ENCODE data around the gene IL16. TPM values are rescaled to one million over a fixed set of nuclear protein-coding genes. Genes with fewer than 3 reads are reported as not detected.

Gene IL16
- total RNA-seq, 4 donors from 2014 or later: 9.7 to 15.2 (median 10.9) TPM

DNA sequence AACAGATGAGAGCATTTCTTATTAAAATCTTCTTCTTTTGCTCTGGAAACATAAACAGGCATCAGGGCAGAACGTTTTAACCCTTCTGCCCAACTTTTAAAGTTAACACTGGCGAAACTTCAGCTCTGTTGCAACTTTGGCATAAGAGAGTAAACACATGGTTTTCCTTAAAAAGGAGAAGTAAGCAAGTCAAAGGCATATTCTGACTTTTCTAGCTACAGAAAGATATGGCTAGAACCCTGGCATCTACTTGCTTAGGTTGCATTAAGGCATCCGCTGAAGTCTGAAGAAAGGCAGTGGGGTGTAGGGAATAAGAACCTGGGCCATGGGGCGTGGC lies 13.3 kb upstream of the IL16 start:
- 44 to 48% methylated on average over 4 of the region's 4 CpGs for WGBS, 2 donors
- no peak for TF ChIP-seq POLR2A (IDR thresholded peaks at IDR 0.05)
- TF ChIP-seq, protein P1, sequence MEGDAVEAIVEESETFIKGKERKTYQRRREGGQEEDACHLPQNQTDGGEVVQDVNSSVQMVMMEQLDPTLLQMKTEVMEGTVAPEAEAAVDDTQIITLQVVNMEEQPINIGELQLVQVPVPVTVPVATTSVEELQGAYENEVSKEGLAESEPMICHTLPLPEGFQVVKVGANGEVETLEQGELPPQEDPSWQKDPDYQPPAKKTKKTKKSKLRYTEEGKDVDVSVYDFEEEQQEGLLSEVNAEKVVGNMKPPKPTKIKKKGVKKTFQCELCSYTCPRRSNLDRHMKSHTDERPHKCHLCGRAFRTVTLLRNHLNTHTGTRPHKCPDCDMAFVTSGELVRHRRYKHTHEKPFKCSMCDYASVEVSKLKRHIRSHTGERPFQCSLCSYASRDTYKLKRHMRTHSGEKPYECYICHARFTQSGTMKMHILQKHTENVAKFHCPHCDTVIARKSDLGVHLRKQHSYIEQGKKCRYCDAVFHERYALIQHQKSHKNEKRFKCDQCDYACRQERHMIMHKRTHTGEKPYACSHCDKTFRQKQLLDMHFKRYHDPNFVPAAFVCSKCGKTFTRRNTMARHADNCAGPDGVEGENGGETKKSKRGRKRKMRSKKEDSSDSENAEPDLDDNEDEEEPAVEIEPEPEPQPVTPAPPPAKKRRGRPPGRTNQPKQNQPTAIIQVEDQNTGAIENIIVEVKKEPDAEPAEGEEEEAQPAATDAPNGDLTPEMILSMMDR (IDR thresholded peaks at IDR 0.05): no peak
- H3K4me3 ChIP-seq (ENCODE audit: low read depth, poor library complexity, severe bottlenecking): peak overlapping the region; percentile 8
- no peak for DNase-seq (ENCODE audit: low spot score in 2 of 2)
- intact Hi-C loops (cut with DNase I; ENCODE audit: low total_unique reads): no loop called here

DNA sequence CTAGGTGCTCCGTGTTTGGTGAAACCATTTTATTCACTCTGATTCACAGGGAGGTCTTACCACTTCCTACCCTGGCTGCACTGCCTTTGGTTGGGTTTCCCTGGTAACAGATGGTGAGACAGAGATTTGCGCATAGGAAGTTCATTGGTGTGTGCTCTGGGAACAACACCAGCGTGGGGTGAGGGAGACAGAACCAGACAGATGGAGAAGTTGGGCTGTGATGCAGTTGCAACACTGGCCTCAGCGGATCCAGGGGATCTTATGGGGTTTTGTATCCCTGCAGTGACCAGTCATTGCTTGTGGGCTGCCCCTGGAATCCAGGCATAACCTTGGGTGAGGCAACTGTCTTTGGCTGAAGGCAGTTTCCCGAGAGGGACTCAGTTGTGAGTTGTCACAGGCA lies 12.5 kb upstream of the IL16 start:
- no peak for TF ChIP-seq POLR2A (IDR thresholded peaks at IDR 0.05)
- TF ChIP-seq, protein P1 (IDR thresholded peaks at IDR 0.05): no peak
- WGBS, 2 donors: 43 to 59% methylated on average over 5 of the region's 5 CpGs
- peak; percentile 59 to 91 for DNase-seq (ENCODE audit: low spot score in 2 of 2)
- H3K4me3 ChIP-seq (ENCODE audit: low read depth, poor library complexity, severe bottlenecking): no peak overlapping the region
- intact Hi-C loops (cut with DNase I; ENCODE audit: low total_unique reads): no loop called here

DNA sequence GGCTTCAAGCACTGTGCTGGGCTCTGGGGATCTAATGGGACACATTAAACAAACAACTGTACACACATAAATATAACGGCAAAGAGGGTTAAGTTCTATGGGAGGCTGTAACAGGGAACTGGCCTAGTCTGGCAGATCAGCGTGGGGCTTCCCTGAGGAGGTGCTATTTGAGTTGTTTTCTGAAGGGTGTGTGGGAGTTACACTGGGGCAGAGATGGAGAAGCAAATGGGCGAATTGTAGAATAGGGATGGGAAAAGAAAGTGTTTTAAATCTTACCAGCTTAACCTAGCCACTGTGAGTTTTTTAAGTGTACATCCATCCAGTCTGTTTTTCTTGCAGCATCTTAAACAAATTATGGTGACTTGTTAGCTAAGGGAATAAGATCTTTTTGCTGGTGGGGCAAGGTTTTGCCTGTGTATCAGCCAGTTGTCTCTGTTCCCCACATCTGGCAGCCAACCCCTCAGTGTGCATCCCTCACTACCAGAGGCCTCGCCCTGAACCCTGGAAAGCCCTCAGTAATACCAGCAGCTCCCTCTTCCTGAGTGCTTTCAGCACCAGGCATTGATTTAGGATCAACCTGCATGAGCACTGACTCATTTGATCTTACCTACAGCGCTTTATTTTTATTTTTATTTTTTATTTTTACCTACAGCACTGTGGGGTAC lies 10.9 kb upstream of the IL16 start:
- WGBS, 2 donors: 65 to 66% methylated on average over 5 of the region's 5 CpGs
- no peak for TF ChIP-seq POLR2A (IDR thresholded peaks at IDR 0.05)
- TF ChIP-seq, protein P1 (IDR thresholded peaks at IDR 0.05): no peak
- H3K4me3 ChIP-seq (ENCODE audit: low read depth, poor library complexity, severe bottlenecking): no peak overlapping the region
- DNase-seq (ENCODE audit: low spot score in 2 of 2): no peak
- intact Hi-C loops (cut with DNase I; ENCODE audit: low total_unique reads): no loop called here

DNA sequence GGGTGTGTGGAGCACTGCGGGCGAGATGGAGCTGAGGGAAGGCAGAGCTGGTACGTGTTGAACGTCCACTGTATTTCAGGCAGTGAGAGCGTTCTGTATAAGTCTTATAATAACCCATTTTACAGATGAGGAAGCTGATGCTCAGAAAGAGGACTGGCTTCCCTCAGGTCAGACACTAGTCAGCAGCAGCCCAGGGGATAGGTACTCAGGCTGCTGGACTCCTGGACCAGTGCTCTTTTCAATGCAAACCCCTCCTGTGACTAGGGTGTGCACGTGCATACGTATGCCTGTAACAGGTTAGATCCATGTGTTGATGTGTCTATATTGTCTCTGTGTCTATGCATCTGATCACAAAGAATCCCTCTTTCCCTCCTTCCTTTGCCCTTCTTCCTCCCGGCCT lies 8.3 kb upstream of the IL16 start:
- TF ChIP-seq POLR2A (IDR thresholded peaks at IDR 0.05): no peak
- TF ChIP-seq, protein P1 (IDR thresholded peaks at IDR 0.05): no peak
- no peak overlapping the region for H3K4me3 ChIP-seq (ENCODE audit: low read depth, poor library complexity, severe bottlenecking)
- intact Hi-C loops (cut with DNase I; ENCODE audit: low total_unique reads): no loop called here
- 87 to 89% methylated on average over 8 of the region's 8 CpGs for WGBS, 2 donors
- DNase-seq (ENCODE audit: low spot score in 2 of 2): peak in 1 of 2 donors; percentile 10

DNA sequence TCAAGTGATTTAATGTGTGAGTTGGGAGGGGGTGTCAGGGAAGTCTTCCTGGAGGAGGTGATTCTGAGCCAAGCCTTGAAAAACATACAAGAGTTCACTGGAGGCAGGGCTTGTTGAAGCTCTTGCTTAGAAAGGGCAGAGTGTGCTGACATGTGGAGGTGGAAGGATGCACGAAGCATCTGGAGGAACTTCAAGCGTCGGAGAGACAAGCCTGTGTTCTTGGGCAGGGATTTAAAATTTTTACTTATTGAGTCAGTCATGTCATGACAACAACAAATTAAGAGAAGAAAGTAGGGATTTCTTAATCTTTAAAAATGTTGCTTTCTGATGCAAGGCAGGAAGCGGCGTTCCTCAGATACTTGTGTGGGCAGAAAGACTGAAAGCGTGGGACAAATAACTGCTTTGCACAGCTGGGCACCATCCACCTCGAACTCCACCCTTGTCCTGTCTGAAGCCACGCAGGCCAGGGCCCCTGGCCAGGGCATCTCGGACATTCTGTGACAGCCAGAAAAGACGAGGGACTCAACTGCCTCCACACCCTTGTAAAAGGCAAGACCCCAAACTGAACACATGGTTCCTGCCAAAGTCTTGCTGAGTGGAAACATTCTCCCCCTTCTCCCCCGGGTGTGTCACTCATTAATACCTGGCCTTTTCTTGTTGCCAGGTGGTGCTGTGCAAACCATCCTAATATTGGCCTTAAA lies 6.9 kb upstream of the IL16 start:
- DNase-seq (ENCODE audit: low spot score in 2 of 2): peak in 1 of 2 donors; percentile 78
- 32 to 44% methylated on average over 11 of the region's 11 CpGs for WGBS, 2 donors
- no peak overlapping the region for H3K4me3 ChIP-seq (ENCODE audit: low read depth, poor library complexity, severe bottlenecking)
- no peak for TF ChIP-seq POLR2A (IDR thresholded peaks at IDR 0.05)
- TF ChIP-seq, protein P1 (IDR thresholded peaks at IDR 0.05): no peak
- intact Hi-C loops (cut with DNase I; ENCODE audit: low total_unique reads): no loop called here
